HCT116 (cell line): ENCODE measurements around the gene SUSD2. TPM values are rescaled to one million over a fixed set of nuclear protein-coding genes. Genes with fewer than 3 reads are reported as not detected.

Experiments used
- ATAC-seq: fragments of 200-7000 bp; cut with Tn5 transposase; 2 replicates; pipeline ENCODE4 v1.9.1; 2020; ENCODE audit warnings: mild to moderate bottlenecking, moderate library complexity
- BruUV-seq: library from RNA; stranded (reverse); fragments of 400-500 nt; replicated peaks from 2 replicates; lab custom pipeline; 2021; lab: Mats Ljungman, UMichigan
- CTCF ChIA-PET: fragments of 300-600 bp; sonication (Branson Sonifier 250); formaldehyde crosslinking; loops from one replicate; lab custom pipeline; 2021; ENCODE audit warnings: antibody characterized with exemption; lab: Charles Lee
- POLR2A ChIA-PET: fragments of 300-600, 350-600 bp; sonication (Branson Sonifier 250); formaldehyde crosslinking; loops from one replicate; lab custom pipeline; 2021; ENCODE audit warnings: antibody characterized with exemption; lab: Charles Lee
- RAD21 ChIA-PET, 2 experiments: fragments of 300-600 bp; sonication (Branson Sonifier 250); formaldehyde crosslinking; loops; one replicate each; lab custom pipeline; 2023; ENCODE audit warnings: low total read pairs in 2 of 2; ENCODE audit not compliant: uncharacterized antibody in 2 of 2, unreplicated experiment in 2 of 2, low non-redundant PET in 1 of 2; lab: Charles Lee
- DNase-seq: peaks from one replicate; pipeline ENCODE4 v3.0.0-alpha.2; 2010; ENCODE audit warnings: low read depth, low spot score
- H2AFZ ChIP-seq: fragments of 200-600 bp; shearing (Covaris generic), sonication (generic); 2 replicates; pipeline ENCODE4 v1.6.1; 2017; ENCODE audit warnings: low read depth, mixed run types, mixed read lengths, antibody characterized with exemption, low read length; ENCODE audit not compliant: poor library complexity, severe bottlenecking
- H3K27ac ChIP-seq: 2 replicates; pipeline ENCODE4 v1.5.1; 2012; ENCODE audit warnings: low read depth, low read length
- H3K27me3 ChIP-seq: fragments of 200-600 bp; sonication (generic); 2 replicates; pipeline ENCODE4 v1.6.1; 2016; ENCODE audit warnings: mixed run types, low read length, mixed read lengths; ENCODE audit not compliant: insufficient read depth
- H3K36me3 ChIP-seq, 2 experiments: fragments of 200-500 bp in 1 of 2; fragments of 200-600 bp in 1 of 2; sonication (Bioruptor generic) in 1 of 2; sonication (generic) in 1 of 2; 2 replicates each; pipeline versions ENCODE4 v1.5.1 to v1.6.1; 2014 to 2016; ENCODE audit warnings: low read length in 2 of 2, inconsistent platforms in 1 of 2, mixed read lengths in 1 of 2, mixed run types in 1 of 2; ENCODE audit not compliant: insufficient read depth in 2 of 2, control insufficient read depth in 1 of 2
- H3K4me1 ChIP-seq, 2 experiments: fragments of 200-600 bp in 1 of 2; sonication (generic) in 1 of 2; 2 replicates each; pipeline versions ENCODE4 v1.5.1 to v1.6.1; 2012 to 2017; ENCODE audit warnings: low read length in 2 of 2, inconsistent platforms in 1 of 2, mild to moderate bottlenecking in 1 of 2, mixed read lengths in 1 of 2, mixed run types in 1 of 2, moderate library complexity in 1 of 2; ENCODE audit not compliant: insufficient read depth in 2 of 2, control insufficient read depth in 1 of 2
- H3K4me2 ChIP-seq: fragments of 200-600 bp; sonication (generic); 2 replicates; pipeline ENCODE4 v1.6.1; 2017; ENCODE audit warnings: mixed run types, low read length, mixed read lengths
- H3K4me3 ChIP-seq, 2 experiments: fragments of 200-600 bp in 1 of 2; sonication (generic) in 1 of 2; replicated peaks in 1 of 2; 2 replicates each; pipeline ENCODE4 v1.5.1; 2011 to 2016; ENCODE audit warnings: low read length in 2 of 2, control low read depth in 1 of 2, low read depth in 1 of 2, mild to moderate bottlenecking in 1 of 2, mixed read lengths in 1 of 2, mixed run types in 1 of 2
- H3K79me2 ChIP-seq: fragments of 200-600 bp; sonication (generic); 2 replicates; pipeline ENCODE4 v1.6.1; 2017; ENCODE audit warnings: mild to moderate bottlenecking, mixed run types, low read length, moderate library complexity, mixed read lengths; ENCODE audit not compliant: insufficient read depth
- H3K9ac ChIP-seq: fragments of 200-600 bp; sonication (generic); 2 replicates; pipeline ENCODE4 v1.6.1; 2016; ENCODE audit warnings: low read length, mixed read lengths
- H3K9me2 ChIP-seq: fragments of 200-600 bp; sonication (generic), shearing (Covaris generic); 2 replicates; pipeline ENCODE4 v1.6.1; 2017; ENCODE audit warnings: mixed run types, mild to moderate bottlenecking, moderate library complexity; ENCODE audit not compliant: insufficient read depth
- H3K9me3 ChIP-seq, 2 experiments: fragments of 200-500 bp in 1 of 2; fragments of 200-600 bp in 1 of 2; sonication (Bioruptor generic) in 1 of 2; sonication (generic) in 1 of 2; 2 replicates each; pipeline ENCODE4 v1.6.1; 2014 to 2017; ENCODE audit warnings: low read length in 2 of 2, mixed read lengths in 2 of 2, inconsistent platforms in 1 of 2, low read depth in 1 of 2, mild to moderate bottlenecking in 1 of 2, mixed run types in 1 of 2, moderate library complexity in 1 of 2; ENCODE audit not compliant: control insufficient read depth in 1 of 2, insufficient read depth in 1 of 2
- H4K20me1 ChIP-seq: fragments of 200-600 bp; sonication (generic), shearing (Covaris generic); 2 replicates; pipeline ENCODE4 v1.6.1; 2017; ENCODE audit warnings: mixed run types, mild to moderate bottlenecking, moderate library complexity; ENCODE audit not compliant: insufficient read depth
- ATF3 ChIP-seq: IDR thresholded peaks from 2 replicates; pipeline ENCODE4 v1.6.1; 2012
- CEBPB ChIP-seq: IDR thresholded peaks from 2 replicates; pipeline ENCODE4 v1.6.1; 2012; ENCODE audit warnings: low read depth
- EGR1 ChIP-seq: IDR thresholded peaks from 2 replicates; pipeline ENCODE4 v1.6.1; 2012; ENCODE audit warnings: low read depth
- EZH2phosphoT487 ChIP-seq: fragments of 200-600 bp; IDR thresholded peaks from 2 replicates; pipeline ENCODE4 v1.6.1; 2018; ENCODE audit warnings: antibody characterized with exemption, borderline replicate concordance
- FOSL1 ChIP-seq: IDR thresholded peaks from 2 replicates; pipeline ENCODE4 v1.6.1; 2012; ENCODE audit warnings: low read depth
- JUND ChIP-seq: IDR thresholded peaks from 2 replicates; pipeline ENCODE4 v1.6.1; 2012
- POLR2AphosphoS5 ChIP-seq: IDR thresholded peaks from 2 replicates; pipeline ENCODE4 v1.6.1; 2011; ENCODE audit warnings: mild to moderate bottlenecking, low read depth, low read length, moderate library complexity
- SRF ChIP-seq: IDR thresholded peaks from 2 replicates; pipeline ENCODE4 v1.6.1; 2012; ENCODE audit warnings: low read depth
- TCF7L2 ChIP-seq: IDR thresholded peaks from 2 replicates; pipeline ENCODE4 v1.7.0; 2011; ENCODE audit warnings: borderline replicate concordance, inconsistent platforms; ENCODE audit not compliant: insufficient read depth, insufficient read length; ENCODE audit errors: extremely low read depth
- YY1 ChIP-seq: IDR thresholded peaks from 2 replicates; pipeline ENCODE4 v1.6.1; 2011; ENCODE audit warnings: low read length, low read depth, moderate library complexity, mild to moderate bottlenecking; ENCODE audit not compliant: insufficient replicate concordance; ENCODE audit errors: extremely low read depth
- ZFX ChIP-seq: fragments of 450-650 bp; IDR thresholded peaks from 2 replicates; pipeline ENCODE4 v1.6.1; 2017
- ZNF274 ChIP-seq: fragments of 200-500 bp; sonication (Bioruptor generic); IDR thresholded peaks from 2 replicates; pipeline ENCODE4 v1.6.1; 2014; ENCODE audit warnings: mild to moderate bottlenecking, low read depth, low read length, inconsistent platforms
- intact Hi-C: fragments of 100-400 bp; cut with micrococcal nuclease; formaldehyde crosslinking; loops from 2 replicates; pipeline ENCODE4 v1.10.0; 2022
- total RNA-seq: library from RNA; stranded (reverse); gene quantifications from one replicate; pipeline ENCODE4 v1.2.1, GENCODE V29; 2021; ENCODE audit not compliant: unreplicated experiment
- TF ChIP-seq, protein P1 (sequence below): IDR thresholded peaks from 2 replicates; pipeline ENCODE4 v1.6.1; 2012
- TF ChIP-seq, protein P2 (sequence below): IDR thresholded peaks from 2 replicates; pipeline ENCODE4 v1.6.1; 2011; ENCODE audit warnings: mild to moderate bottlenecking, low read length, moderate library complexity; ENCODE audit not compliant: insufficient replicate concordance; ENCODE audit errors: extremely low read depth

The SUSD2 gene
- total RNA-seq, 1 experiment from 2014 or later = 6.6 TPM

- RAD21 ChIA-PET = interaction anchor here (0.6 to 2.6 kb wide), 7 partner anchors 16 to 57 kb away, joined by 3 to 42 read pairs (median 7); partner anchors contain the start of gene GGT5 (in 1 of the 2)
- no peaks in the 10 kb centered on the region for H3K27me3 ChIP-seq
- no peaks in the 10 kb centered on the region for H3K79me2 ChIP-seq
- no peak for TF ChIP-seq CEBPB
- TF ChIP-seq, protein P1, sequence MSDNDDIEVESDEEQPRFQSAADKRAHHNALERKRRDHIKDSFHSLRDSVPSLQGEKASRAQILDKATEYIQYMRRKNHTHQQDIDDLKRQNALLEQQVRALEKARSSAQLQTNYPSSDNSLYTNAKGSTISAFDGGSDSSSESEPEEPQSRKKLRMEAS = no peak
- TF ChIP-seq ZFX = no peak
- no peak for TF ChIP-seq JUND
- TF ChIP-seq ATF3 = no peak
- no peak for TF ChIP-seq POLR2AphosphoS5
- TF ChIP-seq, protein P2, sequence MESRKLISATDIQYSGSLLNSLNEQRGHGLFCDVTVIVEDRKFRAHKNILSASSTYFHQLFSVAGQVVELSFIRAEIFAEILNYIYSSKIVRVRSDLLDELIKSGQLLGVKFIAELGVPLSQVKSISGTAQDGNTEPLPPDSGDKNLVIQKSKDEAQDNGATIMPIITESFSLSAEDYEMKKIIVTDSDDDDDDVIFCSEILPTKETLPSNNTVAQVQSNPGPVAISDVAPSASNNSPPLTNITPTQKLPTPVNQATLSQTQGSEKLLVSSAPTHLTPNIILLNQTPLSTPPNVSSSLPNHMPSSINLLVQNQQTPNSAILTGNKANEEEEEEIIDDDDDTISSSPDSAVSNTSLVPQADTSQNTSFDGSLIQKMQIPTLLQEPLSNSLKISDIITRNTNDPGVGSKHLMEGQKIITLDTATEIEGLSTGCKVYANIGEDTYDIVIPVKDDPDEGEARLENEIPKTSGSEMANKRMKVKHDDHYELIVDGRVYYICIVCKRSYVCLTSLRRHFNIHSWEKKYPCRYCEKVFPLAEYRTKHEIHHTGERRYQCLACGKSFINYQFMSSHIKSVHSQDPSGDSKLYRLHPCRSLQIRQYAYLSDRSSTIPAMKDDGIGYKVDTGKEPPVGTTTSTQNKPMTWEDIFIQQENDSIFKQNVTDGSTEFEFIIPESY = no peak
- TF ChIP-seq TCF7L2 = no peak
- no peak for TF ChIP-seq FOSL1
- no peak for TF ChIP-seq ZNF274
- no peak for TF ChIP-seq EGR1
- no peak for TF ChIP-seq SRF
- TF ChIP-seq YY1 = no peak
- no peak for TF ChIP-seq EZH2phosphoT487
- TF ChIP-seq, all 23 proteins: peak for 0
- H3K9me3 ChIP-seq = no peaks in the 10 kb centered on the region
- ChIA-PET POLR2A (interaction anchor here (0.8 to 1.7 kb wide), 3 partner anchors 12 to 57 kb away, joined by 4 to 5 read pairs (median 4); no protein-coding TSS in a partner anchor), CTCF (interaction anchor here (0.5 to 4.6 kb wide), 14 partner anchors 8 to 332 kb away, joined by 3 to 95 read pairs (median 6); partner anchors contain the start of genes GGT5 and SUSD2)
- no peak for DNase-seq
- H3K4me1 ChIP-seq = peaks cover 35 to 36% of the 10 kb centered on the region in 2 experiments
- intact Hi-C loops = loop anchor here (1.0 kb wide), 1 partner anchor 57 kb away; no protein-coding TSS in a partner anchor
- no TSS peak for BruUV-seq
- peak overlapping the region; percentile 65 for H3K4me2 ChIP-seq
- peak; percentile 2; the same call in 1 of the 2 replicates for ATAC-seq
- H3K9ac ChIP-seq = 0 out of 2 replicates have a peak overlapping the region, but pooled peaks have one; percentile 40
- no peaks in the 10 kb centered on the region for H3K36me3 ChIP-seq
- H3K4me3 ChIP-seq = no peak overlapping the region
- H3K9me2 ChIP-seq = no peaks in the 10 kb centered on the region
- H2AFZ ChIP-seq = no peak overlapping the region
- peak overlapping the region; percentile 74 for H3K27ac ChIP-seq
- H4K20me1 ChIP-seq = no peaks in the 10 kb centered on the region
These were observed 8.9 kb downstream of the SUSD2 start for GRCh38 chr22:24190159-24190540.
